ENCODE data around the gene DSC2.

The DSC2 gene

DNA sequence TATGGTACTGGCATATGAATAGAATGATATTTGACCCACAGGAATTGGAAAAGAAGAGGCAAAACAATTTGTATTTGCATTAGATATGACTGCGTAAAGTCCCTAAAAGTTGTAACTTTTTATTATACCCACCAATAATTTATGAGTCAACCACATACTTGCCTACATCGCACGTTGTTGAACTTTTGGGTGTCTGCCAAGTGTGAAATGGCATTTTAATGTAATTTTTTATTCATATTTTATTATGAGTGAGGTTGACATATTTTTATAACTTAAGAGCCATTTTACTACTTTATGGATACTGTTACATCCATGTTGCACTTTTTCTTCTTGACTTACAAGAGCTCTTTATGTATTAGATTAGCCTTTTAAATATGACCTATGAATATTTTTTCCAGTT is 4.6 kb downstream of the DSC2 start:
- DNase-seq = no peak

GRCh38 chr18:31093880-31094279 is 8.3 kb downstream of the DSC2 start:
- no peak for DNase-seq

DNA sequence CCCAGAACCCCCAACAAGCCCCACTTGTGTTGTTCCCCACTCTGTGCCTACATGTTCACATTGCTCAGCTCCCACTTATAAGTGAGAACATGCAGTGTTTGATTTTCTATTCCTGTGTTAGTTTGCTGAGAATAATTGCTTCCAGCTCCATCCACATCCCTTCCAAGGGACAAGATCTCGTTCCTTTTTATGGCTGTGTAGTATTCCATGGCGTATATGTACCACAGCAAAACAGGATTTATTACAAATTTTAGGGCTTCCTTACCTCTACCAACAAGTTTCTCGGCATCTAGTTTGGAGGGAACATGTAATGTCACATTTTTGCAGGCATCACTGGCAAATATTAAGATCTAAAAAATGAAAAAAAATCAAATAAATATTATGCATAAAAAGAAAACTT is 8.9 kb downstream of the DSC2 start:
- no peak for DNase-seq

GRCh38 chr18:31091350-31091749 is 10.9 kb downstream of the DSC2 start:
- no peak for DNase-seq

GRCh38 chr18:31088532-31088931 is 13.7 kb downstream of the DSC2 start:
- no peak for DNase-seq

- no peak for DNase-seq
Measured at GRCh38 chr18:31079973-31080372, 22.2 kb downstream of the DSC2 start.

GRCh38 chr18:31077878-31078277 is 24.3 kb downstream of the DSC2 start:
- no peak for DNase-seq

DNA sequence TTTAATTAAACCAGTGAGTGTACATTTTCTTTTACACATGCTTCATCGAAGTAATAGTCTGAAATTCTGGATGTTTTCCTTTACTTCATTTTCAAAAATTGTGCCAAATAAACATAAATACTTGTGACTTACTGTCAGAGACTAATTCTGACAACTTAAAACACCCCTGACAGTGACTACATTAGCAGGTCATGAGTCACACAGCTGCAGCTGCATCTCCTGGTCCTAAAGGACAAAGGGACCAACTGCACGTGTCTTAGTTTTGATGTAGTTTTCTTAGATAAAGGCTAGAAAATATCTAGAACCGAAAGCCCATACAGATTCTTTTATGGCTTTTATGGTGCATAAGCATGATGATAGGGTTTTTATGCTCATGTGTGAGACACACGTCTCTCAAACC is 30.0 kb downstream of the DSC2 start:
- no peak for DNase-seq

- DNase-seq = no peak
Measured at GRCh38 chr18:31070206-31070605, 32.0 kb downstream of the DSC2 start.

DNA sequence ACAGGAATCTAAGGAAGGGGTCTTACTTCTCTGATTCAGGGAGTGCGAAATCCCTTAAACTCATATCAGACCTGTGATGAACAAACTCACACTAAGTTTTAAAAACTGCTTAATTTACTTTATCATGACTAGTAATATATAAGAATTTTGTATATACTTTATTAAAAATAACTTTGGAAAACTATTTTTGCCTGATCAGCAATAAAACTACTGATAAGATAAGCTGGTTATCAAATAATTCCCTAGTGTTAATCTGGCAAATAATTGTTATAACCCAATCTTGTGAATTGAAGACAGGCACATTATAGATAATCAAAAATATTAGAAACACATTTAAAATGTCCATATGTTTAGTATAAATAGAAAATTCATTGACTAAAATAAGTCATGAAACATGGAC is 36.0 kb downstream of the DSC2 start:
- DNase-seq = no peak

DNA sequence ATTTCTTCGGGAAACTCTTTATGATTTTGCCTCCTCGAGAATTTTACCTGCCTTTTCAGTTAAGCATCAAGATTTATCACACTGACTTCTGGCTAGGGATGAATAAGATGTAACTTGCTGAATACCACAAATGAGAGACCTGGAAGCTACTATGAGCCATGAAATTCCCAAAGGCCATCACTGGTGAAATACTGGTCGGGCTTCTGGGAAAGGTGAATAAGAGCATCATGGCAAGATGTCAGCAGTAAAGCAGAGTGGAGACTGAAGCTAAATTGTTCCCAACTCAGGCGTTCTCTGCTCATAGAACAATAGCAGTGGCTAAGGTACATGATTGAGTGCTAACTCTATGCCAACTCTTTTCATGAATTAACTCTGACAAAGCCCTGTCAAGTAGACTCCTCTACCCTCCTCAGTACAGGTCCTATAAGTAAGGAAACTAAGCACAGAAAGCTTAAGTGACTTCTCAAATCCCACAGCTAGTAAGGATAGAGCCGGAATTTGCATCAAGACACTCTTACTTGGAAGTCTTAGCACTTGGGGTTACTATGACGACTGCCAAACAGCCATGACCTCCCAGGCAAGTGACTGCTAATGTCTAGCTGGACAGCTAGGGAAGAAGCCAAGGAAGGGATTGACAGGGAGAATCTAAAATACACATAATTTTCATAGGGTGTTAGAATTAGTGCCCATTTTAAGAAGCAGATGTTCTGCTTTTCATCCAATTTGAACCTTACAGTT is 37.0 kb downstream of the DSC2 start:
- DNase-seq = no peak

DNA sequence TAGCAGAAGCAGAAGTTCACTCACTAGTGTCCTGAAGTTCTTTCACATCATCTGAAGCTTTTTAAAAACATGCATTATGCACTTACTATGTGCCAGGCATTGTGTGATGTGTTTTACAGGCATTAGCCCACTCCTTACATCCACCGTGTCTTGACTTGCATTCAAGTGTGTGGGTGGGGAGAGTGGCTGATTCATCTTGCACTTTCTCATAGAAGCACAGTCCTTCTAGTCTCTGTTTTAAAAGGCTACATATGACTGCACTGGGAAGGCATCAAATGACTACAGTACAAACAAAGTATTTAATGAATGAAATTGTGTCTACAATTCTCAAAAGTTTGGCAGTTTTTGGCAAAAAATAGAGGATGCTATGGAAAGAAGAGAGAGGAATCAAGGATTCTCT is 38.1 kb downstream of the DSC2 start:
- DNase-seq = no peak

DNA sequence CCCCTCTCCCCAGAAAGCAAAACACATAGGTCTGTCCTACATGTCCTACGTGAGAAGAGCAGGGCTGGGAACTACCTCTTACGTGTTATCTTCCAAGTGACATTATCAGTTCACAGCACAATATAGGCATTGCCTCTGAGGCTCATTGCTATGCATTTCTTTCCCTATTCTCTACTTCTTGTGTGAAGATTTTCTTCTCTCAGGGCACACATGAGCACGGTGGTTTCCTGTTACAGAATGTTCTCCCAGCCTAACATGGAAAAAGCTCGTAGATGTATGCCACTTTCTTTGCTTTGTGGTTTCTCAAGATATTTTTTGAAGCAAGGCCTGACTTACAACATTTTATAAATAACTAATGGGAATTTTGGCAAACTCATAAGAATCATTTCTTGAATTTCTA is 40.3 kb downstream of the DSC2 start:
- DNase-seq = no peak

- DNase-seq = no peak
Measured at GRCh38 chr18:31058897-31059296, 43.3 kb downstream of the DSC2 start.

GRCh38 chr18:31057917-31058316 is 44.3 kb downstream of the DSC2 start:
- DNase-seq = no peak

DNA sequence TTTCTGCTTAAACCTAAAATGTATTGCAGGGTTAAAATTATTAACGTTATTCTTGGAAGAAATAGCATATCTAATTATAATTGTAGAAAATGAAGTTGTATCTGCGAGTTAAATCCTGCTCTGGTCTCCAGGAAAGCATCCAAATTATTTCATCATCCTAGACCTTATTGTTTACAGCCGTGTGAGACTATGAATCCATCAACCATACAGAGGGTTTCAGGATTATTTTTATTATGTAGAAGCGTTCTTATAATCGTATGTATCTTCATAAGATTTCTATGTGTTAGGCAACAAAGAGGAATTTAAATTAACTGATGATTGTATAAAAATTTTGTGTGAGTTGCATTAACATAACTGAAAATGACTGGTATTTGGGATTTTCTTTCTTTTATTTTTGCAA is 45.2 kb downstream of the DSC2 start:
- DNase-seq = no peak

- DNase-seq = no peak
Measured at GRCh38 chr18:31056296-31056695, 45.9 kb downstream of the DSC2 start.

- no peak for DNase-seq
Measured at GRCh38 chr18:31050635-31051034, 51.6 kb downstream of the DSC2 start.

- no peak for DNase-seq
Measured at GRCh38 chr18:31049189-31049588, 53.0 kb downstream of the DSC2 start.

DNA sequence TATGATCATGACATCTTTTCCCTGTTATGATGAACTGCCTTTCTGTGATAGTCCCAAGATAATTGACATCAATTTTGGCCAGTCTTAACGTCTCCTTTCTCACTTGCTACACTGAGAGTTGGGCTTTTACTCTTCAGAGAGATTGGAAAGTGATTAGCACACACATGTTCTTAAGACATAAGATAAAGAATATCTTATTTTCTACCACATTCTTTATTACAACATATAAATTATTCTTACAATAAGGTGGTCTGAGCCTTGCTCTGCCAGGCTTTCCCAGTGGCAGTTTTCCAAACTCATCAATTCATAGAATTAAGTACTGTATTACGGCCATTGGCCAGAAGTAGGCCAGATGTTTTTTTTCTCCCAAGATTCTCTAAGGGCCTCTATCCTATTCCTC is 54.0 kb downstream of the DSC2 start:
- no peak for DNase-seq

DNA sequence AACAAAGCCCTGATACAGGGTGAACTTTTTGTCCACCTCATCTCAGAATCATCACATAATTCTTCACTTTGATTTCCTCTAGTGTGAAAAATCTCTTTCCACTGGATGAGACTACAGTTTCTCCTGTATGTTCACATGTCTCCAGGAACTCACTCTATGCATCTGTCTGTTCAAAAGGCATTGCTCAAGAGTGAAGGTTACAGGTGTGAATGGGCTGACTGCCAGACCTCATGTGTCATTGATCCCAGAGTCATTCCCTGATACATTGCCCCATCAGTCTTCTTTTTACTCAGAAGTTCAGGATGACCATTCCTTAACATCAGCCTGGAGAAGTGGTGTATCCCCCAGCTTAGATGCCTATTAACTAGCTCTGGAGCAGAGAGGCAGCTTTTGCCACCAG is 55.3 kb downstream of the DSC2 start:
- DNase-seq = no peak

- DNase-seq = no peak
Measured at GRCh38 chr18:31045599-31045998, 56.6 kb downstream of the DSC2 start.

GRCh38 chr18:31044926-31045325 is 57.3 kb downstream of the DSC2 start:
- DNase-seq = no peak

DNA sequence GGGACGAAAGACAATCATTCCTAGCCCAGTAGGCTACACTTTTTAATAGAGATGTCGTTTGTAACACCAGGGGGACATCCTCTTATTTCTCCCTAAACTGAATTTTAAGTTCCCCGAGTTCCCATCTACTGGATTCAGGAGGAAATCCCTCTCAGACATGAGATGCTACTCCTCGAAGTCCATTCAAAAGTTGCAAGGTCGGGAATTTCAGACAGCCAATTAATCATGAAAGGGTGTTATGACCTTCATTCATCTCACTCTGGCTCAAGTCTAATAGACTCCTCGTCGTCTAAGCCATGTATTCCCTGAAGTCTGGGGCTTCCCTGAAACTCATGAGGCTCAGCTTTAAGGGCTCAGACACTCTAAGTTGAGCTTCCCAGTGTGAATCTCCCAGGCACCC is 58.5 kb downstream of the DSC2 start:
- no peak for DNase-seq

DNA sequence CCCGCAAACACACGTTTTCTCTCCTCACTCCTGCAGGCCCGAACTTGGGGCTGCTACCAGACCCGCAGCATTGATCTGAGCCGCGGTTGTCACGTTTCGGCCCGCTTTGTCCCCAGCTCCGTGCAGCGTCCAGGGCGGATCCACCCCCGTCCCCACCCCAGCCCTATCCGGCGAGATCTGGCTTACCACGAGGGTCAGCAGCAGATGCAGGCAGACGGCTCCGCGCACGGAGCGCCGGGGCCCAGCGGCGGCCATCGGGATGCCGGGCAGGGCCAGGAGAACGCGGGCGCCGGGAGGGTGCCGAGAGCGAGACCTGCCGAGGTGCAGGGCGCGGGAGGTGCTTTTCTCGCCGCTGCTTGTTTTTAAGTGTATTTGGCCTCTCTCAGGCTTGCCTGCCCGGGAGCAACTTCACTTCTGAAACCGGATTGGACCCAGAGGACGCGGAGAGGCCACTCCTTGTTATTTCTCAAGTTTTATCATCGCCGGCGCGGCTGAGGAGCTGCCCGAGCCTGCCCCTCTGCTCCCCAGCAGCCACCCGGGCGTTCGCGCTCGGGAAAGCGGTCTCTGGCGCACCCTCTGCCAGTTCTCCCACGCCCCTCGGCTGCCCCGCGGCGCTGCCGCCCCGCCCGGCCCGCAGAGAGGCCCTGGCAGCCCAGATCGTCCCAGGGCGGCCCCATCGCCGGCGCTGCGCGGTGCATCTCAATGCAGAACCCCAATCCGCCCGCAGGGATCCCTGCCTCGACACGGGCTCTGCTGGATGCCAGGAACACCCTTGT is 59.6 kb downstream of the DSC2 start, which contains the start of gene DSC3:
TSS of gene DSC3 (minus strand) at position 337 of the 776 bp plus-strand sequence. CDS start at position 255, 82 bp downstream.
- no peak for DNase-seq

Data from stimulated activated CD4-positive, alpha-beta T cell treated with anti-CD3 and anti-CD28 coated beads, Interleukin-4, amount 100 ng/mL, for 4 hours (primary cell).